Ovary (tissue), 3 donors: ENCODE results near the gene ANP32B.

Experiments used
- CTCF ChIP-seq, 3 donors: fragments of 450-650 bp in 2 of 3; fragments of 200-600 bp in 1 of 3; IDR thresholded peaks; one replicate each; pipeline versions ENCODE4 v1.5.1 to v1.8.0; 2016 to 2022; ENCODE audit warnings: antibody characterized with exemption in 3 of 3, mild to moderate bottlenecking in 1 of 3
- EP300 ChIP-seq: sonication (generic); formaldehyde crosslinking; IDR thresholded peaks from one replicate; pipeline ENCODE4 v1.6.1; 2017; ENCODE audit warnings: antibody characterized with exemption
- POLR2A ChIP-seq: fragments of 450-650 bp; IDR thresholded peaks from one replicate; pipeline ENCODE4 v1.6.1; 2017; ENCODE audit warnings: antibody characterized with exemption, mild to moderate bottlenecking, moderate library complexity
- donor health status: DM: no; HTN: no; CAD: no.

- TF ChIP-seq CTCF (IDR thresholded peaks at IDR 0.05): no peak
- no peak for TF ChIP-seq EP300
- TF ChIP-seq POLR2A: no peak
These were observed 54.2 kb downstream of the ANP32B start for GRCh38 chr9:98037357-98037756.
